ENCODE data around the gene C20orf204.
A peak's percentile ranks its signal among the peaks of the same experiment; 100 is the strongest.

C20orf204 gene

GRCh38 chr20:64072498-64073063 is 36.6 kb downstream of the C20orf204 start:
- no peak for DNase-seq

GRCh38 chr20:64073476-64074183 is 37.6 kb downstream of the C20orf204 start:
- DNase-seq = no peak

- no peak for DNase-seq
Observed at GRCh38 chr20:64074184-64074789, 38.3 kb downstream of the C20orf204 start.

GRCh38 chr20:64074963-64075362 is 39.0 kb downstream of the C20orf204 start:
- no peak for DNase-seq

- DNase-seq = no peak
Observed at GRCh38 chr20:64075556-64075955, 39.6 kb downstream of the C20orf204 start.

GRCh38 chr20:64076061-64076997 is 40.3 kb downstream of the C20orf204 start:
- DNase-seq = no peak

GRCh38 chr20:64077094-64077493 is 41.1 kb downstream of the C20orf204 start:
- DNase-seq = no peak

- DNase-seq = no peak
Observed at GRCh38 chr20:64077541-64077875, 41.5 kb downstream of the C20orf204 start.

GRCh38 chr20:64077876-64078551 is 42.0 kb downstream of the C20orf204 start:
- DNase-seq = peak; percentile 36

GRCh38 chr20:64078934-64079272 is 42.9 kb downstream of the C20orf204 start:
- no peak for DNase-seq

- peak; percentile 61 for DNase-seq
Observed at GRCh38 chr20:64079273-64080012, 43.5 kb downstream of the C20orf204 start, which contains the start of gene RGS19. Gene RGS19 (minus strand): TSS chr20:64079518. CDS start chr20:64076886, 2,632 bp downstream.

- peak; percentile 50 for DNase-seq
Observed at GRCh38 chr20:64080013-64080812, 44.2 kb downstream of the C20orf204 start, which contains the start of gene OPRL1. Gene OPRL1 (plus strand): TSS chr20:64080082. CDS start chr20:64092721, 12,639 bp downstream.

- DNase-seq = no peak
Observed at GRCh38 chr20:64080813-64081623, 45.0 kb downstream of the C20orf204 start.

- no peak for DNase-seq
Observed at GRCh38 chr20:64081624-64081964, 45.6 kb downstream of the C20orf204 start.

GRCh38 chr20:64082126-64082731 is 46.2 kb downstream of the C20orf204 start:
- DNase-seq = no peak

- DNase-seq = no peak
Observed at GRCh38 chr20:64082820-64083377, 46.9 kb downstream of the C20orf204 start.

GRCh38 chr20:64083378-64083803 is 47.4 kb downstream of the C20orf204 start:
- DNase-seq = peak; percentile 65

- no peak for DNase-seq
Observed at GRCh38 chr20:64083804-64084684, 48.1 kb downstream of the C20orf204 start, which contains the start of gene LKAAEAR1. Gene LKAAEAR1 (minus strand): TSS chr20:64084398. CDS start chr20:64084219, 179 bp downstream.
